ENCODE results near the gene NKIRAS2. TPM values are rescaled to one million over a fixed set of nuclear protein-coding genes. Genes with fewer than 3 reads are reported as not detected.

Gene NKIRAS2
- total RNA-seq, 1 donor from 2014 or later, result 23.6 TPM

DNA sequence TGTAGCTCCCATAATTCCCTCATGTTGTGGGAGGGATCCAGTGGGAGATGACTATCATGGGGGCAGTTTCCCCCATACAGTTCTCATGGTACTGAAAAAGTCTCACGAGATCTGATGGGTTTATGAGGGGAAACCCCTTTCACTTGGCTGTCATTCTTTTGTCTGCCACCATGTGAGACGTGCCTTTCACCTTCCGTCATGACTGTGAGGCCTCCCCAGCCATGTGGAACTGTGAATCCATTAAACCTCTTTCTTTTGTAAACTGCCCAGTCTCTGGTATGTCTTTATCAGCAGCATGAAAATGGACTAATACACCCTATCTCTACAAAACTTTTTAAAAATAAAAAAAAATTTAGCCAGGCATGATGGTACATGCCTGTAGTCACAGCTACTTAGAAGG, 36.7 kb downstream of the NKIRAS2 start:
- DNase-seq, result no peak

DNA sequence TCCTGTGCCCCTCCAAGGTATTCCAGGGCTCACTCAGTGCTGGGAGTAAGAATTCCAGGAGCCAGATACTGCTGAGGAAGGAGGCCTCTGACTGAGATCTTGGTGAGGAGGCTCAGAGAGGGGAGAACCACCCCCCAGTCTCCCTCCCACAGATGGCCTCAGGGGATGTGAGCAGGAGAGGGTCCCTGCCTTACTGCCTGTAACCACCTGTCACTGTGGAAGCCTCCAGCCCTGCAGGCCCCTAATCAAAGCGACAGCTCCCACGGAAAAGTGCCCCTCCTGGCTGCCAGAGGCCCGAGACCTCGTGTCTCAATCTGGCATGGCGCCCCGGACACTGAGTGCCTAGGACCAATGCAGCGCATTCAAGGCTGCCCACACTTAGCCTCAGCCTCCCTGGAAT, 38.2 kb downstream of the NKIRAS2 start:
- DNase-seq, result no peak

GRCh38 chr17:42059815-42060214, 39.9 kb downstream of the NKIRAS2 start:
- DNase-seq, result no peak

- no peak for DNase-seq
These were observed 40.3 kb downstream of the NKIRAS2 start for GRCh38 chr17:42060231-42060630.

DNA sequence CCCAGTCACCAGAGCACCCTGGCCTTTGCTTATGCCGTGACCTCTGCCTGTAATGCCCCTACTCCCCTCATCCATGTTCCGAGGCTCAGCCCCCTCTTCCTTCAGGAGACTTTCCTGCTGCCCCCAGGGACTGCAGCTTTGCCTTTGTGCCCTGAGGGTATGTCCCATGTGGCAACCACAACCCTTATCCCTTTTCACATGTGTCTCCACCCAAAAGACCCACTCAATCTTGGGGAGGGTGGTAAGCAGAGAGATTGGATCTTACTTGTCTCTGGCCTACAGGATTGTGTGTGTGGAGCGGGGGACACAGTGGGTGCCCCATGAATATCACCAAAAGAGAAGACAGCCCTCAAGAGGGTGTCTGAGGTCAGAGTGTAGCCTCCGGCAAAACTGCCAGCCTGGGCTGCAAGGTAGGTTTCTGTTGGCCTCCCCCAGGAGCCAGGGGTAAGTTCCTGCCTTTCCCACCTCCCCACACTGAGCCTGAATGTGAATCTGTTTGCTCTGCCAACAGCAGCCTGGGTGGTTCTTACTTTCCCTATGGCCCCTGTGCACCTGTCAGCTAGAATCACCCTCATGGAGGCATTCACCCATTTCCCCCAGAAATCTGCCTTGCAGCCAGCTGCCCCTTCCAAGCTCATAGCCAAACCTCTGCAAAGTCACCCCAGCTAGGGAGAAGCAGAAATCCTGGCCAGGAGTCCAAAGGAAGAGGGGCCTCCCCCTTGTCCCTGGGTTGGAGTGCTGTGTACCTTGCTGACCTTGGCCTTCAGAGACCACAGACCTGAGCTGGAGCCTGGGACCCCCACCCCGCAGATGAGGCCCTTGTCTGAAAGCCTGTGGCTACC, 42.0 kb downstream of the NKIRAS2 start:
- peak; percentile 47 for DNase-seq

GRCh38 chr17:42062681-42063080, 42.8 kb downstream of the NKIRAS2 start:
- DNase-seq, result no peak

GRCh38 chr17:42065201-42065600, 45.3 kb downstream of the NKIRAS2 start:
- DNase-seq, result no peak

GRCh38 chr17:42067371-42068091, 47.6 kb downstream of the NKIRAS2 start:
- peak; percentile 76 for DNase-seq

GRCh38 chr17:42068979-42069378, 49.1 kb downstream of the NKIRAS2 start:
- DNase-seq, result no peak

- no peak for DNase-seq
These were observed 51.9 kb downstream of the NKIRAS2 start for GRCh38 chr17:42071810-42072209.

- no peak for DNase-seq
These were observed 52.7 kb downstream of the NKIRAS2 start for GRCh38 chr17:42072323-42073187.

Other genes with a start within 250 kb of the NKIRAS2 start
- 194 TPM for gene JUP, start 233.4 kb upstream of the NKIRAS2 start, total RNA-seq
- 40.8 TPM for gene P3H4, start 208.1 kb upstream of the NKIRAS2 start, total RNA-seq
- gene FKBP10, start 207.1 kb upstream of the NKIRAS2 start, total RNA-seq, result 84.5 TPM
- gene NT5C3B, start 183.9 kb upstream of the NKIRAS2 start, total RNA-seq, result 42.7 TPM
- 0.41 TPM for gene KLHL10, start 182.3 kb upstream of the NKIRAS2 start, total RNA-seq
- 30.0 TPM for gene KLHL11, start 154.7 kb upstream of the NKIRAS2 start, total RNA-seq
- 58.4 TPM for gene ACLY, start 101.1 kb upstream of the NKIRAS2 start, total RNA-seq
- not detected for gene ODAD4, start 89.5 kb upstream of the NKIRAS2 start, total RNA-seq
- gene CNP, start 53.3 kb upstream of the NKIRAS2 start, total RNA-seq, result 45.2 TPM
- 71.7 TPM for gene DNAJC7, start 2.7 kb upstream of the NKIRAS2 start, total RNA-seq
- gene C17orf113, start 30.5 kb downstream of the NKIRAS2 start, total RNA-seq, result 2.3 TPM
- gene ZNF385C, start 78.4 kb downstream of the NKIRAS2 start, total RNA-seq, result 0.41 TPM
- gene DHX58, start 92.6 kb downstream of the NKIRAS2 start, total RNA-seq, result 14.4 TPM
- gene KAT2A, start 101.3 kb downstream of the NKIRAS2 start, total RNA-seq, result 19.9 TPM
- not detected for gene HSPB9, start 102.7 kb downstream of the NKIRAS2 start, total RNA-seq
- gene RAB5C, start 134.9 kb downstream of the NKIRAS2 start, total RNA-seq, result 38.8 TPM
- gene KCNH4, start 161.1 kb downstream of the NKIRAS2 start, total RNA-seq, result not detected
- not detected for gene HCRT, start 165.4 kb downstream of the NKIRAS2 start, total RNA-seq
- gene GHDC, start 174.4 kb downstream of the NKIRAS2 start, total RNA-seq, result 20.0 TPM